ENCODE results near the gene HS3ST3B1. TPM values are rescaled to one million over a fixed set of nuclear protein-coding genes. Genes with fewer than 3 reads are reported as not detected.

HS3ST3B1 gene
- total RNA-seq, 2 experiments from 2014 or later: 5.0 to 5.7 TPM

- peak overlapping the region; percentile 81 for H3K4me3 Mint-ChIP-seq
- DNase-seq (peak; percentile 64), ATAC-seq (no peak)
- H3K27ac Mint-ChIP-seq: peak overlapping the region; percentile 82
- ChIA-PET POLR2A (interaction anchor here (0.6 kb wide), 1 partner anchor 705 kb away, joined by 4 read pairs; no protein-coding TSS in a partner anchor), CTCF (interaction anchor here (0.8 to 1.5 kb wide), 6 partner anchors 15 to 501 kb away, joined by 3 to 7 read pairs (median 3); no protein-coding TSS in a partner anchor)
- intact Hi-C loops (cut with DNase I, micrococcal nuclease): loop anchor here (1.0 to 10.0 kb wide), 10 partner anchors 34 to 1286 kb away; partner anchors contain the start of gene ELAC2 (in 1 of the 2)
- H3K9me3 Mint-ChIP-seq (ENCODE audit: low read depth): no peaks in the 10 kb centered on the region
- peaks cover 9% of the 10 kb centered on the region for H3K36me3 Mint-ChIP-seq (ENCODE audit: low read depth)
- peaks cover 60% of the 10 kb centered on the region for H3K4me1 Mint-ChIP-seq
- H3K27me3 Mint-ChIP-seq: peaks cover 7% of the 10 kb centered on the region
Measured at GRCh38 chr17:14303343-14304221, 2.7 kb downstream of the HS3ST3B1 start.

DNA sequence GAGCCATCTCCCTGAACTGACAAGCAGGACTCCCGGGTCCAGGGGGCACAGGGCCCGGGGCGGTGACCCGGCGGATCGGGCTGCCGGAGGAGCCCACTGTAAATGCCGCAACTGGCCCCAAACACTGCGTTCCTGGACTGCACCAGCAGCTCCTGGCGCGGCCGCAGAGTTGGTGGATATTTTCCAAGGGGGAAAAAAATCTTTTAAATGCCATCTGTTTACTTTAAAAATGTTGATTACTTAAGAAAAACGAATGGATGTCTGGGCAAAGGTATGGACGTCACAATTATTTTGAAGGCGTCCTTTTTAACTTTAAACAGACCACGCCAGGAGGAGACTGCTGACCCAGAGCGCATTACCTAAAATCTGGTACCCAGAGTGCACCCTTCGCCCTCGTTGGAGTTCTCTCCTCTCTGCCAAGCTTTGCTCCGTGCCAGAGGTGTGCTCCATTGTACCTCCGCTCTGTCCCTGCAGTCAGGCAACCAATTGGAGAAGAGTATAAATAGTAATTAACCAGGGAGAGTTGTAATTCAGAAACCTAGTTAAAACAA is 3.4 kb downstream of the HS3ST3B1 start:
- H3K9me3 Mint-ChIP-seq (ENCODE audit: low read depth): no peaks in the 10 kb centered on the region
- ChIA-PET CTCF (interaction anchor here (0.8 kb wide), 1 partner anchor 49 kb away, joined by 3 read pairs; no protein-coding TSS in a partner anchor), POLR2A (no interaction called here)
- H3K27me3 Mint-ChIP-seq: peaks cover 1% of the 10 kb centered on the region
- intact Hi-C loops (cut with DNase I, micrococcal nuclease): loop anchor here (5.0 to 10.0 kb wide), 7 partner anchors 123 to 1287 kb away; partner anchors contain the start of gene ELAC2 (in 1 of the 2)
- no peak for DNase-seq
- peak overlapping the region; percentile 25 for H3K4me3 Mint-ChIP-seq
- H3K36me3 Mint-ChIP-seq (ENCODE audit: low read depth): peaks cover 9% of the 10 kb centered on the region
- peak overlapping the region; percentile 12 for H3K27ac Mint-ChIP-seq
- ATAC-seq: no peak
- peaks cover 57% of the 10 kb centered on the region for H3K4me1 Mint-ChIP-seq

DNA sequence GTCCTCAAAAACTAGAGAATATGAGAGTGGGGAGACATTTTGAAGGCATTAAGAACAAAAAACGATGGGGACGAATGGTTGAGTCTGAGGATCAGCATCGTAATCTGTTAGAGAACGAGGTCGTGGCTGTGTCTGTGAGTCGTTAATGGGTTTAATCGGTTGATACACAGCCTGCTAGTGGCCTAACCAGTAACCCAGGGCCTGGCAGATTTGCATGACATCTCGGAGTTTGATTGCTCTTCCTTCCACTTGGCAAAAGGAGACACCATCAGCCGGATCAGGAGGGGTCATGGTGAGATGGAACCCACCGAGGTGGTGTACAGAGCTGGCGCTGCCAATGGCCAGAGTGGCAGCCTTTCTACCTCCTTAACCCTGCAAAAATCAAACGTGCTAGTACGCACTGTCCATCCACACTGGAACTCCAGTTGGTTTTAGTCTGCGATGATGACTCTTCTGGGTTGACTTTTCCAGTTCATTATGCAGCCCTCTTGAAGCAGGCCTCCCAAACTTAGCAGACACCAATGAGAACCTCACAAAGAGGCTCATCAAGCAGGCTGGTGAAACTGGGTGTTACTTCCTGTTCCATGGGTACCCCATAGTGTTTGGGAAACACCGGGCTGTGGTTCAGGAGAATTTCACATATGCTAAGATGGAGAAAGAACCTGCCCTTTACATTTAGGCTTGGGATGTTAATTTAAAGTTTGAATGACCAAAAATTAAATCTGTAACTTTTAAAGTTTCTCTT is 4.1 kb downstream of the HS3ST3B1 start:
- CTCF ChIA-PET: interaction anchor here (0.6 to 1.2 kb wide), 3 partner anchors 16 to 101 kb away, joined by 3 read pairs; no protein-coding TSS in a partner anchor
- DNase-seq: no peak
- Mint-ChIP-seq H3K4me3 (peak overlapping the region; percentile 25), H3K27ac (peak overlapping the region; percentile 12), H3K27me3 (no peaks in the 10 kb centered on the region), H3K36me3 (ENCODE audit: low read depth) (peaks cover 9% of the 10 kb centered on the region), H3K4me1 (peaks cover 57% of the 10 kb centered on the region), H3K9me3 (ENCODE audit: low read depth) (no peaks in the 10 kb centered on the region)
- no peak for ATAC-seq
- POLR2A ChIA-PET: no interaction called here
- intact Hi-C loops (cut with DNase I, micrococcal nuclease): loop anchor here (5.0 to 10.0 kb wide), 7 partner anchors 122 to 1288 kb away; partner anchors contain the start of gene ELAC2 (in 1 of the 2)

- H3K4me3 Mint-ChIP-seq: no peak overlapping the region
Measured at GRCh38 chr17:14305785-14306496, 5.1 kb downstream of the HS3ST3B1 start.

DNA sequence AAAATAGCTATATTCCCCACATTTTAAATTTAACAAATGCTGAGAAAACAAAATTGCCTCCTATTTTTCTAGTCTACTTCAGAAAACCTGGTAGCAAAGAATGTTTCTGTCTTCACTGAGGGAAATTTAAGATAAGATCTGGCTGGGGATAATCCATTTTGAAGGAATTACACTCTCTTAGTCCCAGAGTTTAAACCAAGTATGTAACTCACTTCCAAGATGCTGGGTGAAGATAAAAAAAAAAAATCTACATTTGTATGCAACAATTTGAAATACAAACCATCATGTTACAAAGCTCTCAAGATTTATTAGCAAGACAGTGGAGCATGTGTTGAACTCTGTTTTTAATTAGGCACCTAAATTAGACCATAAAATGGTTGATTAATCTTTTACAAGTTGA is 5.7 kb downstream of the HS3ST3B1 start:
- Mint-ChIP-seq H3K4me1 (peaks cover 64% of the 10 kb centered on the region), H3K4me3 (no peak overlapping the region), H3K9me3 (ENCODE audit: low read depth) (no peaks in the 10 kb centered on the region), H3K27me3 (no peaks in the 10 kb centered on the region), H3K27ac (no peak overlapping the region), H3K36me3 (ENCODE audit: low read depth) (peaks cover 15% of the 10 kb centered on the region)
- ATAC-seq (no peak), DNase-seq (no peak)
- ChIA-PET CTCF (interaction anchor here (0.5 to 1.0 kb wide), 5 partner anchors 10 to 806 kb away, joined by 3 read pairs; no protein-coding TSS in a partner anchor), POLR2A (interaction anchor here (0.6 kb wide), 1 partner anchor 219 kb away, joined by 3 read pairs; no protein-coding TSS in a partner anchor)
- intact Hi-C loops (cut with DNase I, micrococcal nuclease): loop anchor here in 1 of 2 experiments (10.0 kb wide), 1 partner anchor 508 kb away; no protein-coding TSS in a partner anchor

More at GRCh38 chr17:14305785-14306496, 5.1 kb downstream of the HS3ST3B1 start:
- no peaks in the 10 kb centered on the region for H3K9me3 Mint-ChIP-seq (ENCODE audit: low read depth)
- no peaks in the 10 kb centered on the region for H3K27me3 Mint-ChIP-seq
- peaks cover 11% of the 10 kb centered on the region for H3K36me3 Mint-ChIP-seq (ENCODE audit: low read depth)
- H3K4me1 Mint-ChIP-seq: peaks cover 59% of the 10 kb centered on the region
- no peak for DNase-seq
- no peak overlapping the region for H3K27ac Mint-ChIP-seq
- intact Hi-C loops (cut with DNase I, micrococcal nuclease): loop anchor here in 1 of 2 experiments (10.0 kb wide), 1 partner anchor 509 kb away; no protein-coding TSS in a partner anchor
- POLR2A ChIA-PET: interaction anchor here (0.6 kb wide), 1 partner anchor 220 kb away, joined by 3 read pairs; no protein-coding TSS in a partner anchor
- no peak for ATAC-seq
- CTCF ChIA-PET: interaction anchor here (0.5 to 1.2 kb wide), 3 partner anchors 15 to 615 kb away, joined by 3 read pairs; no protein-coding TSS in a partner anchor

DNA sequence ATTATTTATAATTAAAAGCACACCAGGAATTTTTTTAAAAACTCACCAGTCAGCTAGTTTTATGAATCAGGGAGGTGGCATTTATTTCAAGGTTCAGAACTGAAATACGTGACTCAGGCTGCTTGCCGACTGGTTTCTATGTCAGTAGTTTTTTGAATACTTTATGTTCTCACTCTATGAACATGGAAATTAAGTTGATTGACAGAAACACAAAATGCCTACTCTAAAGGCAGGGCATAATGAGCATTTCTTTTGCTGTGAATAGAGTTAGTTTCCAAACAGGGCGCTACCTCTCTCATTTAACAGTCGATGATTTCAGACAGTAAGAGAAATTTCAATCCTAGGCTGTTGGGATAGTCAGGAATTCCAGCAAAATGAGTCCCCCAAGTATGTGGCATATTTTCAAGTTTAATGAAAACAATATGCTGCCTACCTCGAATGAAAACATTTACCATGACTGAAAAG is 6.7 kb downstream of the HS3ST3B1 start:
- DNase-seq: peak; percentile 52
- peak; percentile 24 for ATAC-seq
- ChIA-PET CTCF (interaction anchor here (1.0 to 2.4 kb wide), 2 partner anchors 11 to 16 kb away, joined by 3 to 8 read pairs; no protein-coding TSS in a partner anchor), POLR2A (no interaction called here)
- intact Hi-C loops (cut with DNase I, micrococcal nuclease): loop anchor here in 1 of 2 experiments (10.0 kb wide), 1 partner anchor 507 kb away; no protein-coding TSS in a partner anchor
- Mint-ChIP-seq H3K4me1 (peaks cover 71% of the 10 kb centered on the region), H3K4me3 (peak overlapping the region; percentile 36), H3K27ac (peak overlapping the region; percentile 58), H3K27me3 (no peaks in the 10 kb centered on the region), H3K36me3 (ENCODE audit: low read depth) (peaks cover 18% of the 10 kb centered on the region), H3K9me3 (ENCODE audit: low read depth) (no peaks in the 10 kb centered on the region)

- ATAC-seq: no peak
- ChIA-PET POLR2A (interaction anchor here (1.5 kb wide), 2 partner anchors 8 to 10 kb away, joined by 3 to 8 read pairs; partner anchors contain the start of gene HS3ST3B1), CTCF (interaction anchor here (0.6 to 2.4 kb wide), 5 partner anchors 11 to 110 kb away, joined by 3 to 8 read pairs (median 5); no protein-coding TSS in a partner anchor)
- no peak for DNase-seq
- intact Hi-C loops (cut with DNase I, micrococcal nuclease): loop anchor here in 1 of 2 experiments (10.0 kb wide), 1 partner anchor 506 kb away; no protein-coding TSS in a partner anchor
- peaks cover 70% of the 10 kb centered on the region for H3K4me1 Mint-ChIP-seq
- peak overlapping the region; percentile 65 for H3K27ac Mint-ChIP-seq
- H3K9me3 Mint-ChIP-seq (ENCODE audit: low read depth): no peaks in the 10 kb centered on the region
- peaks cover 20% of the 10 kb centered on the region for H3K36me3 Mint-ChIP-seq (ENCODE audit: low read depth)
- H3K4me3 Mint-ChIP-seq: peak overlapping the region; percentile 69
- H3K27me3 Mint-ChIP-seq: no peaks in the 10 kb centered on the region
Measured at GRCh38 chr17:14308636-14308964, 7.7 kb downstream of the HS3ST3B1 start.

DNA sequence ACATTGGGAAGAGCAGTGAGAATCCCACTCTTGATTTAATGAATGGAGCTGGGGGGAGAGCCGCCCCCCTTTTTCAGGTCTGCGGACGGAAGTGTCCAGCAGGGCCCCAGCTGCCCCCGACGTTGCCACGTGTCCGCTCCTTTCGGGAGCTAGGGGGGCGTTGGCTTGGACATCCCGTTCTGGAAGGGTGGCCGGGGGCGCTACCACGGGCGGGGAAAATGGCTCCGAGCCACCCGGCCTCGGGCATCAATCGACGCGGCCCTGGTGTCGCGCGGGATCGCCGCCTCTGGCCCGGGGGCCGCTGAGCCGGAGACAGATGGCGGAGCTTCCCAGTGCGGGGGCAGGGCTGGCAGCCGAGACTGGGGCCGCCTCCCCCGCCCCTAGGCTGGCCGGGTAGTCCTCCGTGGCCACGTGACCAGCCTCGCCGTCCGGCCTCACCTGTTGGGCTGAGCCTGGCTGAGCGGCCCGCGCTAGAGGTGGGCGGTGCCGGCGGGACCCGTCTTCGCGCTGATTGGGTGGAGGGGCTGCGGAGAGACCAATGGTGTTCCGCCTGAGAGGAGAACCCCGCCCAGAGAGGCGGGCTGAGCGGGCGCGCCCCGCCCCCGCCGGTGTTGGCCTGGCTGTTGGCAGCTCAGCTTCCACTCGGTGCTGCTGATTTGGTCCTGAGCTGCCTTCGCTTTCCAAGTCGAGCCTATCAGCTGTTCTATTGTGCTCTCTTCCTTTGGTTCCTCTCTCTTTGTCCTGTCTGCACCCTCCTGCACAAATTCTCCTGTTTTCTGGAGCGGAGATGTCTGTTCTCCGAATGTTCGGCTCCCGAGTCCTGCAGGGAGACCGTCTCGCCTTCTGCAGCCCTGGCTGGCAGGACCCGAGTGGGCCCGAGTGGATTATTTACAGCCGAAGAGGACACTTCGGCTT is 8.3 kb downstream of the HS3ST3B1 start:
- ATAC-seq: peak; percentile 99
- peak overlapping the region; percentile 65 for H3K27ac Mint-ChIP-seq
- no peaks in the 10 kb centered on the region for H3K27me3 Mint-ChIP-seq
- peaks cover 68% of the 10 kb centered on the region for H3K4me1 Mint-ChIP-seq
- intact Hi-C loops (cut with DNase I, micrococcal nuclease): loop anchor here (1.0 to 10.0 kb wide), 3 partner anchors 9 to 506 kb away; no protein-coding TSS in a partner anchor
- CTCF ChIA-PET: interaction anchor here (0.5 to 2.4 kb wide), 7 partner anchors 10 to 652 kb away, joined by 3 to 8 read pairs (median 4); no protein-coding TSS in a partner anchor
- no peaks in the 10 kb centered on the region for H3K9me3 Mint-ChIP-seq (ENCODE audit: low read depth)
- peaks cover 20% of the 10 kb centered on the region for H3K36me3 Mint-ChIP-seq (ENCODE audit: low read depth)
- H3K4me3 Mint-ChIP-seq: peak overlapping the region; percentile 69
- POLR2A ChIA-PET: interaction anchor here (1.5 kb wide), 2 partner anchors 8 to 9 kb away, joined by 3 to 8 read pairs; partner anchors contain the start of gene HS3ST3B1
- DNase-seq: peak; percentile 95

DNA sequence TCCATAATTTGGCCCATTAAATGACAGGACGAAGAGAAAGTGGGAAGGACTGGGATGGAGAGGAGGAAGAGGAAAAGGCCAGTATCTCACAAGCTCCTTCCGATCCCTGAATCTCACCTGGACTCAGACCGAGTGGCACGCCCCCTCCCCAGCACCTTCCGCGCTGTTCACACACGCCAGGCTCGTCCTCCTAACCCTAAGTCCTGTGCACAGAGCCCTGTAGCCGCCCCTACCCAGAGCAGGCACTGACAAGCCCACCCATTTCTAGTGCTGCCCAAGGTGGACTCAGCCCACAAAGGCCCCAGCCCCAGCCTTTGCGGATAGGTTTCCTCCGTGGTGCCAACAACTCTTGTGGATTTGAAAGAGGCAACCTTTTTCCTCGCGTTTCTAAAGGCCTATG is 9.2 kb downstream of the HS3ST3B1 start:
- H3K9me3 Mint-ChIP-seq (ENCODE audit: low read depth): no peaks in the 10 kb centered on the region
- ATAC-seq: no peak
- no peaks in the 10 kb centered on the region for H3K27me3 Mint-ChIP-seq
- CTCF ChIA-PET: interaction anchor here (0.7 kb wide), 1 partner anchor 12 kb away, joined by 3 read pairs; no protein-coding TSS in a partner anchor
- intact Hi-C loops (cut with DNase I, micrococcal nuclease): no loop called here
- no peak for DNase-seq
- H3K4me1 Mint-ChIP-seq: peaks cover 65% of the 10 kb centered on the region
- peak overlapping the region; percentile 41 for H3K4me3 Mint-ChIP-seq
- peaks cover 18% of the 10 kb centered on the region for H3K36me3 Mint-ChIP-seq (ENCODE audit: low read depth)
- POLR2A ChIA-PET: no interaction called here
- H3K27ac Mint-ChIP-seq: no peak overlapping the region
